RPMI7951 (cell line): ENCODE data around the gene DSCAML1. TPM values are rescaled to one million over a fixed set of nuclear protein-coding genes. Genes with fewer than 3 reads are reported as not detected.

Experiments
- DNase-seq: peaks from one replicate; pipeline ENCODE4 v3.0.0-alpha.2; 2012; ENCODE audit warnings: low read depth
- total RNA-seq: library from RNA; depleted of rRNA; stranded (reverse); fragments of >200 nt; shearing (Covaris generic); gene quantifications from 2 replicates; pipeline ENCODE4 v1.2.3, GENCODE V29; 2014

The DSCAML1 gene
- total RNA-seq, 1 experiment from 2014 or later, result not detected

DNA sequence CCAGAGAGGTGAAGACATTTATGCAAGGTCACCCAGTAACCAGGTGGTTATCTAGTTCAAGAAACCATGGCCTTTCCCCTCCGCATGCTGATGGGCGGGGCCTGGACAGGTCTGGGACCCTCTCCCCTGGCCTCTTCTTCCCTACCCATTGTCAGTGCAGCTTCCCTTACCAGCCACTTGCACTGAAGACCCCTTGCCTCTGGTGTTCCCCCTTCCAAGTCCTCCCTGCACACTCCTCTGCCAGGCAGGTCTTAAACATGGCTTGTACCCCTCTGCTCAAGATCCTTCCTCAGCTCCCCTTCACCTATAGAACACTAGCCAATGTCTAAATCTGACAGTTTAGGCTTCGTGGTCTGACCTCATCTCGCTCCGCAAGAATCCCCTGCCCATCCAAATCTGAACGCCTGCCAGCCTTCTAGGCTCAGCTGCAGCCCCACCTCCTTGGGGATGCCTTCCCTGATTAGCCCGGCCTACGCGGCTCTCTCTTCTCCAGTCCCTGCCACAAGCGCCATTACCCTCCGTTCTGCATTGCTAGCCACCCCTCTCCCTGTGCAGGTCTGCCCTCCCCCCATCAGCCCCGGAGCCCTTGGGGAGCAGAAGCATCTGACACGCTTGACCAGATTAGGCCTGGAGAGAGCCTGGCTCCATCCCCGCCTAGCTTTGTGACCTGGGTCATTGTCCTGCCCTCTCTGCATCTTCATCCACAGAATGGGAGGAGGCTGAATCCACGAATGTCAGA is 213.8 kb downstream of the DSCAML1 start:
- peak; percentile 48 for DNase-seq

- no peak for DNase-seq
Measured at GRCh38 chr11:117582433-117582832, 214.6 kb downstream of the DSCAML1 start.

DNA sequence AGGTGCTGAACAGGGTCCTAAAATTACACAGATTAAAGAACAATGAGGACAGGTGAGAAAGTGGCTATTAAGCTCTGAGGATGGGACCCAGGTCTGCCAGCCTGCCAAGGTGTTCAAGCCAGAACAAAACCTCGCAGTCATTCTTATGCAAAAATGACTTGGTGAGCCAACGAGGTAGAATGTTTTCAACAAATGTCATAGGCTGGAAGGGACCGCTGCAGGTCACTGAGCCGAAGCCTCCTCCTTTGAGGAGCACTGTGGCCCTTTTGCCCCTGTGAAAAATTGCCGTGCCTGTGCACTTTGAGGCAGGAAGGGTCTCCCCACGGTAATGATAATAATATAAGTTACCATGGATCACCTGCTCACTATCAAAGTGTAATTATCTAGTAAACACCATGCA is 216.2 kb downstream of the DSCAML1 start:
- no peak for DNase-seq

- DNase-seq, result no peak
Measured at GRCh38 chr11:117579161-117579560, 217.9 kb downstream of the DSCAML1 start.

- DNase-seq, result no peak
Measured at GRCh38 chr11:117575856-117576255, 221.2 kb downstream of the DSCAML1 start.

GRCh38 chr11:117574551-117574950 is 222.5 kb downstream of the DSCAML1 start:
- DNase-seq, result no peak

- DNase-seq, result no peak
Measured at GRCh38 chr11:117573326-117573725, 223.7 kb downstream of the DSCAML1 start.

DNA sequence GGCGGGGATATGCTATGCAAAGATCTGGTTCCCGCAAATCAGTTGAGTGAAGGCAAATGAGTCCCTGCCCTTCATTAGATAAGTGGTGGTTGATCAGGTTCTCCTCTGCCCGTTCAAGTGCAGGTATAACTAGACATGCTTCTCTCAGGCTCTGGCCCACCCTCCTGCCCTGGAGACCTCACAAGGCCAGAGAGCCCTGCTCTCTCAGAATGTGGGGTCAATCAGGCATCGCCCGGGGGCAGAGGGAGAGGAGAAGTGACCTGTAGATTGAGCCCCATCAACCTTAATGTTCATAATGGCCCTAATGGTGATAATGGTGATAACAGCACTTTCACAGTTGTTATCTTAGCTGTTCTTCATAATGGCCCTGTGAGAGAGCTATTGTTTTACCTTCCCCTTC is 224.3 kb downstream of the DSCAML1 start:
- DNase-seq, result no peak

DNA sequence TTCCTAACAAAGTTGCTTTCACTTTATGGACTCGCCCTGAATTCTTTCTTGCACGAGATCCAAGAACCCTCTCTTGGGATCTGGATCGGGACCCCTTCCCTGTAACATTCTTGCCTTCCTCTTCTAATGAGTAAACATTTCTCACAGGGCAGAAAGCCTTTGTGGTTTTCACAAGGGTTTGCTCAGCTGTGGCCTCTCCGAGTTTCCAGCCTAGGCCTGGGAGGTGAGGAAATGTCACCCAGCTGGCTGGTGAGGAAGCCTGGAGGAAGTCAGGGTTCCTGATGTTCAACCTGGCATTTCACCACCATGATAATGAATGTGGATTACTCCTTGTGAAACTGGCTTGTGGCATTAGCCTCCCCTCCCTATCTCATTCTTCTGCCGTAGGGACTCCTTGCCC is 224.9 kb downstream of the DSCAML1 start:
- DNase-seq, result no peak

DNA sequence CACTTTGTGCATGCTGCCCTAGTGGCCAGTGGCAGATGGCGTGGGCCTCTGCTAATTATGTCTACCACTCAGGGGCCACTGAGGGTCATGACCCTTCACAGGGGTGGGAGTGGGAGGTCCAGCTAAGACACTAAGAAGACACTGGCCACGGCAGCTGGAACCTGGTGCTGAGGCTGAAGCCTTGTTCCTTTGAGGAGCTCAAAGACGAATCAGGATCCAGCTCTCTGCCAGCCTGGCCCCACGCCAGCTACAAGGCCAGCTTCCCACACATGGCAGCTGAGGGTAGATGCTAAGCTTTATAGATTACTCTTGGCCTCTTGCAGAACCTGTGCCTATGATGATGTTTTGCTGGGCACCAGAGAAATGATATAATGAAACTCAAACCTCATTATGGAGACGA is 226.3 kb downstream of the DSCAML1 start:
- no peak for DNase-seq

- no peak for DNase-seq
Measured at GRCh38 chr11:117569911-117570310, 227.1 kb downstream of the DSCAML1 start.

DNA sequence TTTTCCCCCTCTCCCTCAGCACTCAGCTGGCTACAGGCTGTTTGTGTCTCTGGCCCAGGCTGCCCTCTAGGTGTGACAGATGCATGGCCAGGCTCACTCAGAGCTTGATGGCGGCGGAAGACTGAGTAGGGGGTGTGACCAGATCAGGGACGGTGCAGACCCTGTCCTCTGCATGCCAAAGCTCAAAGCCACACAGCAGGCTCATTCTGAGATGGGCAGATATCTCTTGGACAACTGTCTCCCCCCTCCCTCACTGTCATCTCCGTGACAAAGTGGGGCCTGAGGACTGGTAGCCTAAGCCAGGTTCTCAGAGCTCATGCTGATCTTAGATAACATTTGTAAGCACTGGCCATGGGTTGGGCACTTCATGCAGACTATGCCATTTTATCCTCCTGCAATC is 231.3 kb downstream of the DSCAML1 start:
- no peak for DNase-seq

DNA sequence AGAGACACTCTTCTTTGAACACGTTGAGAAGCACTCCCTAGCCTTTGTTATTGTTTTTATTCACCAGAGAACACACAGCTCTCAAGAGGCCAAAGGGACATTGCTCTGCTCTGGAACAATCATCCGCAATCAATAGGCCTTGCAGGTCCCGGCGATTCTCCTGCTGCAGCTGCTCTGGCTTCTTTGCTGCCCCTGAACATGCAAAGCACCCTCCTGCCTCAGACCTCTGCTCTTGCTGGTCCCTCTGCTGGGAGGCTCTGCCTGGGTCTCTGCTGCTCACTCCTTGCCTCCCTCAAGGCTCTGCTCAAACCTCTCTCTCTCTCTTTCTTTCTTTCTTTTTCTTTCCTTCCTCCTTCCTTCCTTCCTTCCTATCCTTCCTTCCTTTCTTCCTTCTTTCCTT is 232.7 kb downstream of the DSCAML1 start:
- DNase-seq, result no peak

- no peak for DNase-seq
Measured at GRCh38 chr11:117563556-117563955, 233.5 kb downstream of the DSCAML1 start.

DNA sequence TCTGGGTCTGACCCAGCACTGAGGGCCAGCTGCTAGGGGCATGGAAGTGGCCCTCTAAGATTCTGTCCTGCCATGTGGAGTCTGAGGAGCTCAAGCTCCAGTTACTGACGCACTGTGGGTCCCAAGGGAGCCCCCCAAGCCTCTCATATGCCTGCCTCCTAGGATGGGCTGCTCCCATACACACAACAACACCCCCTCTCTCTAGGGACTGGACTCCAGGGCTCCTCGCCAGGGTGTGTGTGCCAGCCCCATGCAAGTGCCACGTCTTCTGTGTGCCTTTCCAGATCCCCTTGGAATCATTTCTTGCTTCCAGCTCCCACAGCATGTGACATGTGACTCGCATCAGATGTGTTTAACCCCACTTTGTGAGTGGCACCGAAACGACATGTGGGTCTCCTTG is 234.9 kb downstream of the DSCAML1 start:
- DNase-seq, result no peak

GRCh38 chr11:117560780-117561530 is 236.1 kb downstream of the DSCAML1 start:
- DNase-seq, result no peak

DNA sequence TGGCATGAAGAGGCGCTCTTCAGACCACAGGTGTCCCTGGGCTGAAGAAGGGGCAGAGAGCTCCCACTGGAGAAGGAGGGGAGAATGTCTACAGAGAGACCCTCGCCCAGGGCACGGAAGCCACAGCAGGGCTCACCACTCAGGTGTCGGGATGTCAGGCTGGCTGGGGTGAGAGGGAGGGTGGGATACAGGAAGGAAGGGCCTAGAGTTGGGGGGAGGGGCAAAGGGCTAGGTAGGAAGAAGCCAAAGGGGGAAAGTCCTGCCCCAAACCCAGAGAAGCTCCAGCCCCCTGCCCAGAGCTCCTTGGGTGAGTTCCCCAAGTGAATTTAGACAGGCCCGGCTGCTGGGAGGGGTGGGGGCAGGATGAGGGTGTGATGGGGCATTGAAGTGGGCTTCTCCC is 237.3 kb downstream of the DSCAML1 start:
- DNase-seq, result no peak

DNA sequence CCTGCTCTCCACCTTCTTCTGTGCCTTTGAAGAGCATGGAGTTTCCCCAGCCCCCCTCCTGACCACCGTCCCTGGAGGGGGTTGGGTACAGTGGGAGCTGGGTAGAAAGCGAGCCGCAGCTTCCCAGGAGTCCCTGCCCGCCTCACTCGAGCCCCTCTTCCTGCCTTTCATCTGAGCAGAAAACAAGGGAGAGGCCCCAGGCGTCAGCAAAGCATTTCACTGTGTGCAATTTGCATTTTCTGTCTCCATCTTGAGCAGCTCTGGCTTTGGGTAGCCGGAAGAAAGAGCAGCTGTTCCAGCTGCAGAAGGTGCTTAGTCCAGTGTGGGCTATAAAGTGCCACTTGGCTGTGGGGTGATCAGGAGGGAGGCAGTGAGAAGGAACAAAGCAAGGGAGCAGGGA is 239.7 kb downstream of the DSCAML1 start:
- DNase-seq, result no peak

DNA sequence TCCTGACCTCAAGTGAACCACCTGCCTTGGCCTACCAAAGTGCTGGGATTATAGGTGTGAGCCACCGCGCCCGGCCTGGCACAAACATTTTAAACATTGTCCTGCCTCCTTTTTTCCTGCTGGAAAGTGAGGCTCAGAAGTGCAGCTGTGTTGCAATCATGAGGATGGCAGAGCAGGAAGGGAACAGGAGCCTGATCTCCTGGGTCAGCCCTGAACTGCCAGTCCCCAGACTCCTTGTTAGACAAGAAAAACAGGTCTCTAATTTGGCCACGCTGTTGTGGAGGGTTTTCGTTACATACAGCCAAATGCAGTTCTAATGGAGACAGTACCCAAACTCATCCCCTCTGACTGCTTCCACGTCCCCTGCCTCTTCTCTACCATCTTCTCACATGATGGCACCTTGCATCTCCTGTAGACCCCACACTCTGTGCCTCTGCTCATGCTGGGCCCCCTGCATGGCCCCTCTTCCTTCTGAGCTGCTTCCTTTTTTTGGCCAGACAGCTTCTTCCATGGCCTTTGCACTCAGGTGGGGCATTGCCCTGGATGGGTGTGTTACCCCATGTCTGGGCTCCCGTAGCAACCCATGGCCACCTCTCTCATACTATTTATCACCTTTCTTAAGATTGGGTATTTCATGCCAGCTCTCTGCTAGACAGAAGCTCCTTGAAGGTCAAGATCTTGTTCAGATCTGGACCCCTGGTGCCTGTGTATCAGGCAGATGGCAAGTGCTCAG is 242.2 kb downstream of the DSCAML1 start:
- no peak for DNase-seq

GRCh38 chr11:117552626-117553025 is 244.4 kb downstream of the DSCAML1 start:
- DNase-seq, result no peak

DNA sequence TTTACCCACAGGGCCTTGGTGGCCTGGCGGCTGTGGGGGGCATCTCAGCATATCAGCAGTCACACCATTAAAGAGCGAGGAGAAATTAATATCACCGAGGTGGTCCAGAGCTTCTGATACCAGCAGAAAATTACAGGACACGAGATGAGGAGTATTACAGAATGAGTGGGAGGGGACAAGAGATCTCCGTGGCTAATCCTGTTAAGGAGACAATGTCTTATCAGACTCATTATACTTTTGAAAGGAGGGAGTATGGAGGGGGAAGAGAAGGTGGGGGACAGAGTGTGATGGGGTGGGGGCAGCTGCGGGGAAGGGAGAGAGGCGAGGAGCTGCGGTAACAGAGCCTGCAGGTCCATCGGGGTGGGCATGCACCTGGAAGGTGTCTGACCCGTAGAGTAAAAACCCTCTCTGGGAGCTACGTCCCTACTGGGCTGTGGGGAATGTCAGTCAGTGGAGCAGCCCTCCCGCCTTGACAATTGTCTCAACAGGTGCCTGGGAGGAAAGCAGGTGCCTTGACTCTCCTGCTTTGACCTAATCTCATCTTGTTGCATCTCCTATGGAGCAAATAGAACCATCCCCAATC is 245.2 kb downstream of the DSCAML1 start:
- no peak for DNase-seq

GRCh38 chr11:117550466-117550865 is 246.6 kb downstream of the DSCAML1 start:
- no peak for DNase-seq
